ENCODE data around the gene SNX21. TPM values are rescaled to one million over a fixed set of nuclear protein-coding genes. Genes with fewer than 3 reads are reported as not detected.
A peak's percentile ranks its signal among the peaks of the same experiment; 100 is the strongest.

SNX21 gene
- total RNA-seq, 1 donor from 2014 or later, result 11.9 TPM

GRCh38 chr20:45859916-45860315 is 26.3 kb downstream of the SNX21 start:
- DNase-seq (ENCODE audit: low spot score), result no peak
- peaks cover 4% of the 10 kb centered on the region for H3K27me3 Mint-ChIP-seq (ENCODE audit: unreplicated experiment)
- TF ChIP-seq, protein P1, sequence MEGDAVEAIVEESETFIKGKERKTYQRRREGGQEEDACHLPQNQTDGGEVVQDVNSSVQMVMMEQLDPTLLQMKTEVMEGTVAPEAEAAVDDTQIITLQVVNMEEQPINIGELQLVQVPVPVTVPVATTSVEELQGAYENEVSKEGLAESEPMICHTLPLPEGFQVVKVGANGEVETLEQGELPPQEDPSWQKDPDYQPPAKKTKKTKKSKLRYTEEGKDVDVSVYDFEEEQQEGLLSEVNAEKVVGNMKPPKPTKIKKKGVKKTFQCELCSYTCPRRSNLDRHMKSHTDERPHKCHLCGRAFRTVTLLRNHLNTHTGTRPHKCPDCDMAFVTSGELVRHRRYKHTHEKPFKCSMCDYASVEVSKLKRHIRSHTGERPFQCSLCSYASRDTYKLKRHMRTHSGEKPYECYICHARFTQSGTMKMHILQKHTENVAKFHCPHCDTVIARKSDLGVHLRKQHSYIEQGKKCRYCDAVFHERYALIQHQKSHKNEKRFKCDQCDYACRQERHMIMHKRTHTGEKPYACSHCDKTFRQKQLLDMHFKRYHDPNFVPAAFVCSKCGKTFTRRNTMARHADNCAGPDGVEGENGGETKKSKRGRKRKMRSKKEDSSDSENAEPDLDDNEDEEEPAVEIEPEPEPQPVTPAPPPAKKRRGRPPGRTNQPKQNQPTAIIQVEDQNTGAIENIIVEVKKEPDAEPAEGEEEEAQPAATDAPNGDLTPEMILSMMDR (IDR thresholded peaks at IDR 0.05; ENCODE audit: unreplicated experiment), result no peak
- no peak overlapping the region for H3K27ac Mint-ChIP-seq (ENCODE audit: unreplicated experiment)
- peaks cover 18% of the 10 kb centered on the region for H3K4me1 Mint-ChIP-seq (ENCODE audit: unreplicated experiment)
- no peak overlapping the region for H3K4me3 Mint-ChIP-seq (ENCODE audit: unreplicated experiment)
- no peaks in the 10 kb centered on the region for H3K9me3 Mint-ChIP-seq (ENCODE audit: unreplicated experiment)
- peaks cover 7% of the 10 kb centered on the region for H3K36me3 Mint-ChIP-seq (ENCODE audit: low read depth, unreplicated experiment)

- H3K4me1 Mint-ChIP-seq (ENCODE audit: unreplicated experiment), result peaks cover 18% of the 10 kb centered on the region
- H3K27ac Mint-ChIP-seq (ENCODE audit: unreplicated experiment), result no peak overlapping the region
- no peak overlapping the region for H3K4me3 Mint-ChIP-seq (ENCODE audit: unreplicated experiment)
- H3K9me3 Mint-ChIP-seq (ENCODE audit: unreplicated experiment), result no peaks in the 10 kb centered on the region
- peaks cover 4% of the 10 kb centered on the region for H3K27me3 Mint-ChIP-seq (ENCODE audit: unreplicated experiment)
- H3K36me3 Mint-ChIP-seq (ENCODE audit: low read depth, unreplicated experiment), result peaks cover 7% of the 10 kb centered on the region
- TF ChIP-seq, protein P1 (IDR thresholded peaks at IDR 0.05; ENCODE audit: unreplicated experiment), result no peak
- DNase-seq (ENCODE audit: low spot score), result no peak
Observed at GRCh38 chr20:45860560-45861220, 27.1 kb downstream of the SNX21 start.

DNA sequence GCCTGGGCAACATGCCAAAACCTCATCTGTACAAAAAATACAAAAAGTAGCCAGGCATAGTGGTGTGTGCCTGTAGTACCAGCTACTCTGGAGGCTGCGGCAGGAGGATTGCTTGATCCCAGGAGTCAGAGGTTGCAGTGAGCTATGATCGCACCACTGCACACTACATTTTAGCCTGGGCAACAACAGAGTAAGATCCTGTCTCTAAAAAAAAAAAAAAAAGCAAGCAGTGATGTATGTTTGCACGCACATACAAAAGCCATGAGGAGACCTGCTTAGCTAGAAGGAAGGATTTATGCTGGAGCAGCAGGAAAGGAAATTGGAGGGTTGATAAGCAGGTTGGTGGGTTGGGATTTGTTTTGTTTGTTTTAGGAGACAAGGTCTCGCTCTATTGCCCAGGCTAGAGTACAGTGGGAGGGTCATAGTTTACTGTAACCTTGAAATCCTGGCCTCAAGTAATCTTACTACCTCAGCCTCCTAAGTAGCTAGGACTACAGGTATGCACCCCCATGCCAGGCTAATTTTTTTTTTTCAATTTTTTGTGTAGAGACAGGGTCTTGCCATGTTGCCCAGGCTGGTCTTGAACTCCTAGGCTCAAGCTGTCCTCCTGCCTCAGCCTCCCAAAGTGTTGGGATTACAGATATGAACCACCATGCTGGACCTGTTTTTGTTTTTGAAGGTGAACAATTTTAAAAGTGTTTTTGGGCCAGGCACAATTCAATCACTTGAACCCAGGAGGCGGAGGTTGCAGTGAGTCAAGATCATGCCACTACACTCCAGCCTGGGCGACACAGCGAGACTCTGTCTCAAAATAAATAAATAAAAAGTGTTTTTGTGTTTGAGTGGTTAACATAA is 27.8 kb downstream of the SNX21 start:
- Mint-ChIP-seq H3K4me1 (ENCODE audit: unreplicated experiment) (peaks cover 12% of the 10 kb centered on the region), H3K36me3 (ENCODE audit: low read depth, unreplicated experiment) (peaks cover 7% of the 10 kb centered on the region), H3K9me3 (ENCODE audit: unreplicated experiment) (no peaks in the 10 kb centered on the region), H3K4me3 (ENCODE audit: unreplicated experiment) (no peak overlapping the region), H3K27me3 (ENCODE audit: unreplicated experiment) (peaks cover 4% of the 10 kb centered on the region), H3K27ac (ENCODE audit: unreplicated experiment) (no peak overlapping the region)
- TF ChIP-seq, protein P1 (IDR thresholded peaks at IDR 0.05; ENCODE audit: unreplicated experiment), result no peak
- no peak for DNase-seq (ENCODE audit: low spot score)

GRCh38 chr20:45863543-45864470 is 30.2 kb downstream of the SNX21 start:
- H3K4me1 Mint-ChIP-seq (ENCODE audit: unreplicated experiment), result peaks cover under 1% of the 10 kb centered on the region
- TF ChIP-seq, protein P1 (IDR thresholded peaks at IDR 0.05; ENCODE audit: unreplicated experiment), result no peak
- peak overlapping the region; percentile 7 for H3K4me3 Mint-ChIP-seq (ENCODE audit: unreplicated experiment)
- H3K27me3 Mint-ChIP-seq (ENCODE audit: unreplicated experiment), result peaks cover 1% of the 10 kb centered on the region
- no peaks in the 10 kb centered on the region for H3K9me3 Mint-ChIP-seq (ENCODE audit: unreplicated experiment)
- no peak for DNase-seq (ENCODE audit: low spot score)
- H3K27ac Mint-ChIP-seq (ENCODE audit: unreplicated experiment), result no peak overlapping the region
- peaks cover 7% of the 10 kb centered on the region for H3K36me3 Mint-ChIP-seq (ENCODE audit: low read depth, unreplicated experiment)

Measured in endothelial cell (in vitro differentiated cells).